Astrocyte (in vitro differentiated cells and primary cell): ENCODE measurements around the gene RYR2.

Experiments
- EZH2 ChIP-seq: IDR thresholded peaks from 2 replicates; pipeline ENCODE4 v1.6.1; 2012; ENCODE audit warnings: mild to moderate bottlenecking, low read length, inconsistent platforms; ENCODE audit not compliant: insufficient read depth
- TF ChIP-seq, protein P1 (sequence below): IDR thresholded peaks from 2 replicates; pipeline ENCODE4 v1.5.1; 2011; ENCODE audit warnings: low read depth, mild to moderate bottlenecking, inconsistent platforms, low read length, moderate library complexity; ENCODE audit not compliant: insufficient read depth

GRCh38 chr1:237108297-237109040 is 66.5 kb downstream of the RYR2 start:
- TF ChIP-seq, protein P1, sequence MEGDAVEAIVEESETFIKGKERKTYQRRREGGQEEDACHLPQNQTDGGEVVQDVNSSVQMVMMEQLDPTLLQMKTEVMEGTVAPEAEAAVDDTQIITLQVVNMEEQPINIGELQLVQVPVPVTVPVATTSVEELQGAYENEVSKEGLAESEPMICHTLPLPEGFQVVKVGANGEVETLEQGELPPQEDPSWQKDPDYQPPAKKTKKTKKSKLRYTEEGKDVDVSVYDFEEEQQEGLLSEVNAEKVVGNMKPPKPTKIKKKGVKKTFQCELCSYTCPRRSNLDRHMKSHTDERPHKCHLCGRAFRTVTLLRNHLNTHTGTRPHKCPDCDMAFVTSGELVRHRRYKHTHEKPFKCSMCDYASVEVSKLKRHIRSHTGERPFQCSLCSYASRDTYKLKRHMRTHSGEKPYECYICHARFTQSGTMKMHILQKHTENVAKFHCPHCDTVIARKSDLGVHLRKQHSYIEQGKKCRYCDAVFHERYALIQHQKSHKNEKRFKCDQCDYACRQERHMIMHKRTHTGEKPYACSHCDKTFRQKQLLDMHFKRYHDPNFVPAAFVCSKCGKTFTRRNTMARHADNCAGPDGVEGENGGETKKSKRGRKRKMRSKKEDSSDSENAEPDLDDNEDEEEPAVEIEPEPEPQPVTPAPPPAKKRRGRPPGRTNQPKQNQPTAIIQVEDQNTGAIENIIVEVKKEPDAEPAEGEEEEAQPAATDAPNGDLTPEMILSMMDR: no peak
- TF ChIP-seq EZH2: no peak
